ENCODE measurements around the gene C3orf70. TPM values are rescaled to one million over a fixed set of nuclear protein-coding genes. Genes with fewer than 3 reads are reported as not detected.
A peak's percentile ranks its signal among the peaks of the same experiment; 100 is the strongest.

C3orf70 gene, protein sequence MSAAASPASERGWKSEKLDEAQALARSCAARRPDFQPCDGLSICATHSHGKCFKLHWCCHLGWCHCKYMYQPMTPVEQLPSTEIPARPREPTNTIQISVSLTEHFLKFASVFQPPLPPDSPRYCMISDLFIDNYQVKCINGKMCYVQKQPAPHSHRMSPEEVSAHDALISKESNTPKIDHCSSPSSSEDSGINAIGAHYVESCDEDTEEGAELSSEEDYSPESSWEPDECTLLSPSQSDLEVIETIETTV
- not detected in 2 replicates for total RNA-seq (2014; rRNA removed; shearing (Covaris generic); ENCODE audit: low replicate concordance)

DNA sequence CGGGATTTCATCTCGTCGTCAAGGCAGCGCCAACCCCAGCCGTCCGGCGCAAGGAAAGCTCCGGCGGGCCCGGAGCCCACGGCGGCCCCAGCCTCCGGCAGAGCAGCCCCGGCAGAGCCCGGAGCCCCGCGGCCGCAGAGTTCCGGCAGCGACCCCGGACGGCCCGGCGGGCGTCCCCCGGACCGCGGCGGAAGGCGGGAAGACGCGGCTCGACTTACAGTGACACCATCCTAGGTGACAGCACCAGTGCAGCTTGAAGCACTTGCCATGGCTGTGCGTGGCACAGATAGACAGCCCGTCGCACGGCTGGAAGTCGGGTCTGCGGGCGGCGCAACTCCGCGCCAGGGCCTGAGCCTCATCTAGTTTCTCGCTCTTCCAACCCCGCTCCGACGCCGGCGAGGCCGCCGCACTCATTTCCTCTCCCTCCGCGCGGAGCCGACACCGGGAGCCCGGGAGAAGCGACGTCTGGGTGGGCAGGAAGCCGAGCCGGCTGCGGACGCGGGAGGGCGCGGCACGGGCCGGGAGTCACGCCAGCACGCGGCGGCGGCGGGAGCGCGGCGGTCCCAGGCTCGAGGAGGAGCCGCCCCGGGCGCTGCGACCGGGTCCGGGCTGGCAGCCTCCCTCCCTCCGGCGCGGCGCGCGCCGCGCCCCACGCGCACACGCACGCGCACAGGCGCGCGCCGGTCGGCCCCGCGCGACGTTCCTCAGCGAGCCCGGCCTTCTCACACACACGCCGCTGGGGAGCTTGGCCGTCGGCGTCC, at the start of gene C3orf70:
Gene C3orf70 (minus strand): TSS at position 651 of the 761 bp plus-strand sequence. CDS start 237 bp downstream, at position 414.
- in situ Hi-C loops (cut with HindIII; ENCODE audit: low pct_unique_long_range_greater_than_20kb, low sequenced_read_pairs), result no loop called here
- peak; percentile 30 for DNase-seq (ENCODE audit: low read depth)

DNA sequence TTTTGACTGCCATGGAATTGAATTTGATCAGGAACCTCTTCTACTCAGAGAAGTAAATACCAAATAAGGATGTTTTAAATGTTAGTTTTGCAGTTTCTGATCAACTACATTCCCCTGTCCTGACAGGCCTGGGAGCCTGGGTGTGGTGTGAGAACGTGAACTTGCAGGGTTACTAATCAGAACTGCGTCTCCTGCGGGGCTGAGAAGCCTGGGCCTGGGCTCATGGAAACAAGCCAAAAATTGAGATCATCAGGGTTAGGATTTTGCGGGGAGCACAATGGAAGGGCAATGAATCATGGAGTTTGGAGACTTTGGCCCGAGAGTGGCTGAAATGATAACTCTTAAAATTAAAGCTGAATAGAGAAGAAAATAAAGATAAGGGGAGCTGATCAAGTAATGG, 47.8 kb upstream of the C3orf70 start:
- in situ Hi-C loops (cut with HindIII; ENCODE audit: low pct_unique_long_range_greater_than_20kb, low sequenced_read_pairs), result no loop called here
- no peak for DNase-seq (ENCODE audit: low read depth)

DNA sequence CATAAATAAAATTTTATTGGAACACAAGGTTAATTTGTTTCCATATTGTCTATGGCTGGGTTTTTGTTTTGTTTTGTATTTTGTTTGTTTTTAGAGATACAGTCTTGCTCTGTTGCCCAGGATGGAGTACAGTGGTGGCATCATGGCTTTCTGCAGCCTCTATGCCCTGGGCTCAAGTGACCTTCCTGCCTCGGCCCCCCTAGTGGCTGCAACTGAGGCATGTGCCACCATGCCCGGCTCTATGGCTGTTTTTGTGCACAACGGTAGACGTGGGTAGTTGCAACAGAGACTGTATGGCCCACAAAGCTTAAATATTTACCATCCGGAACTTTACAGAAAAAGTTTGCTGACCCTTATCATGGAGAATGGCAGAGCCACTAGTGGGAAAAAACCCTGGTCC, 46.8 kb upstream of the C3orf70 start:
- in situ Hi-C loops (cut with HindIII; ENCODE audit: low pct_unique_long_range_greater_than_20kb, low sequenced_read_pairs), result no loop called here
- no peak for DNase-seq (ENCODE audit: low read depth)

DNA sequence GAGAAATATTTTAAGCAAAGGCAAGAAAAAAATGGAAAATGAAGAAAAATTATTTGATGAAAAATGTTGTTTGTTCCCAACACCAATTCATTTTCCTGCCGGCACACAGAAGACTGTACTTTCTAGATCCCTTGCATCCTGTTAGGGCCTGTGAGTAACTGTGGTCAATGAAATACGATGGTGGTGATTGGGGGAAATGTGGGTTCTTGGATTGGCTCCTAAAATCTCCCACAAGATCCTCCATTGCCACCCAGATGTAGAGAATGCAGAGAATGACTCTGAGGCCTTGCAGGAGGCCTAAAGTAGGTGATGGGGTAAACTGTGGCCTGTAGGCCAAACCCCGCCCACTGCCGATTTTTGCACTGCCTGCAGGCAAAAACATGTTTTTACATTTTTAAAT, 46.3 kb upstream of the C3orf70 start:
- in situ Hi-C loops (cut with HindIII; ENCODE audit: low pct_unique_long_range_greater_than_20kb, low sequenced_read_pairs), result no loop called here
- DNase-seq (ENCODE audit: low read depth), result no peak

DNA sequence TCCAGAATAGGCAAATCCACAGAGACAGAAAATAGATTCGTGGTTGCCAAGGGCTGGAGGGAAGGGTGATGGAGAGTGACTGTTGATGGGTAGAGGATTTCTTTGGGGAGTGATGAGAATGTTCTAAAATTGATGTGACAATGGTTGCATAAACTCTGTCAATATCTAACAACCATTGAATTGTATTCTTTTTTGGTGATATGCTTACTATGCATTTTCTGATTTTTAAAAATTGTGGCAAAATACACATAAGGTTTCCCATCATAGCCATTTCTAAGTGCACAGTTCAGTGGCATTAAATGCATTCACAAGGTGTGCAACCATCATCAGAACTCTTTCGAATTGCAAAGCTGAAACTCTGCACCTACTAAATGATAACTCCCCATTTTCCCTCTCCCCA, 44.2 kb upstream of the C3orf70 start:
- no peak for DNase-seq (ENCODE audit: low read depth)
- in situ Hi-C loops (cut with HindIII; ENCODE audit: low pct_unique_long_range_greater_than_20kb, low sequenced_read_pairs), result no loop called here

DNA sequence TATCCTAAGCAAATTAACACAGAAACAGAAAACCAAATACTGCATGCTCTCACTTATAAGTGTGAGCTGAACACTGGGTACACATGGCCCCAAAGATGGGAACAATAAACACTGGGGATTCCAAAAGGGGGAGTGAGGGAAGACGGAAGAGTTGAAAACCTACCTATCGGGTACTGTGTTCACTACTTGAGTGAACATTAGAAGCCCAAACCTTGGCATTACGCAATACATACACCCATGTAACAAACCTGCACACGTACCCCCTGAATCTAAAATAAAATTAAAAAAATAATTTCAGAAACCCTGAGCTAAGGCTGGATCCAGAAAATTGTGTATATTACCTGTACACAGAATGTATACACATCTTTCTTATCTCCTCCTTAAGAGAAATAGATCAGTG, 42.8 kb upstream of the C3orf70 start:
- in situ Hi-C loops (cut with HindIII; ENCODE audit: low pct_unique_long_range_greater_than_20kb, low sequenced_read_pairs), result no loop called here

DNA sequence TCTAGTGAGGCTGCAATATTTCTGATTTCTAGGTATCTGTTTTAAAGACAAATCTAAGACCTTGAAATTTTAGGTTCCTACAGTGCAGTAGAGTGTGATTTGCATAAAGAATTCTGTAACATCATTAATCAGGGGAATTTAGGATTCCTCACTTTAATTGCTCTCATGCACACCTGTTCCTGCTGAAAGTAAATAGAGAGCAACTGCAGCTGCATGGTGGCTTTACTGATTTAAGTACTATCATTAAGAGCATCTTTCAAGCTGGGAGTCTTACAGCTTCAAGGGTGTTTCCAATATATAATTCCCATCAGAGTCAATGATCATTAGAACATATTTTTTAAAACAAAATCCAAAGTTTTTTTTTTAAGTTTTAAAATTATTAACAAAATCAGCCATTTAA, 36.0 kb upstream of the C3orf70 start:
- DNase-seq (ENCODE audit: low read depth), result no peak
- in situ Hi-C loops (cut with HindIII; ENCODE audit: low pct_unique_long_range_greater_than_20kb, low sequenced_read_pairs), result no loop called here

More for the DNA sequence above, 42.8 kb upstream of the C3orf70 start:
- DNase-seq (ENCODE audit: low read depth), result no peak

DNA sequence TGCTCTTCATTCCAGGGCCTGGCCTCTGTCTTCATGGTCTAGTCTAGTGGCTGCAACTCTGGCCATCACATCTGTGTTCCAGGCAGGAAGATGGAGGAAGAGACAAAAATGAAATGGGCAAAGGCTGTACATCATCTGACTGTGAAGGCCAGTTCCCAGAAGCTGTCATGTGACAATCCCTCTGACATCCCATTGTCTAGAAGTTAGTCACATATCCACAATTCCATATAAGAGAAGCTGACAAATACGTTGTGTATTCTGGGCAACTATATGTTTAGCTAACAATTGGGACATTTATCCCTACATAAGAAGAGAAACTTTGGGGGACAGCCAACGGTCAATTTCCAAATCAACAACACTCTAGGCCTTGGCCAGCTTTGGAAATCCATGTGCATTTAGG, 34.5 kb upstream of the C3orf70 start:
- DNase-seq (ENCODE audit: low read depth), result no peak
- in situ Hi-C loops (cut with HindIII; ENCODE audit: low pct_unique_long_range_greater_than_20kb, low sequenced_read_pairs), result no loop called here

DNA sequence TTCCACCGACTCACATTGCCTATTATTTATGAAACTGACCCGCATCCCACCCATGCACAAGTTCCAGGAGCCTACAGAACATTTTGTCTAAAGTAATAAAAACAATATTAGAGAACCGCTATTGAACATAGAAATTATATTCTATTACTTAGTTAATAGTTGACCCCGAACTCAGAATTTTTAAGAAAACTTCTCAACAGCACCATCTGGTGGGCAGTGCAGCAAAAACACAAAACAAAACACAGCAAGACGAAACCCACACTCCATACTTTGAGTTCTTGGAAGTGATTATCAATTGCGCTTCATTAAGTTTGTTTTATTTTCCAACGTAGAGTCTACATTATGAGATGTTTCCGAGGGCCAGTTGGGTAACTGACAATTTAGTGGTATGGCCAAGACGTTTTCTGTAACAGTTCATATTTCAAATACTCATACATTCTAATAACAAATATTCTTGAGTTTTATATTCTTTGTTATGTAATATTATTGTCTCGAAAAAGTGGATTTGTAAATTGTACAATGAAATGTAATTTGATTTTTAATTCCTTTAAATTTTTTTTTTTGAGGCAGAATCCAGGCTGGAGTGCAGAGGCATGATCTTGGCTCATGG, 24.0 kb upstream of the C3orf70 start:
- DNase-seq (ENCODE audit: low read depth), result no peak
- in situ Hi-C loops (cut with HindIII; ENCODE audit: low pct_unique_long_range_greater_than_20kb, low sequenced_read_pairs), result no loop called here

DNA sequence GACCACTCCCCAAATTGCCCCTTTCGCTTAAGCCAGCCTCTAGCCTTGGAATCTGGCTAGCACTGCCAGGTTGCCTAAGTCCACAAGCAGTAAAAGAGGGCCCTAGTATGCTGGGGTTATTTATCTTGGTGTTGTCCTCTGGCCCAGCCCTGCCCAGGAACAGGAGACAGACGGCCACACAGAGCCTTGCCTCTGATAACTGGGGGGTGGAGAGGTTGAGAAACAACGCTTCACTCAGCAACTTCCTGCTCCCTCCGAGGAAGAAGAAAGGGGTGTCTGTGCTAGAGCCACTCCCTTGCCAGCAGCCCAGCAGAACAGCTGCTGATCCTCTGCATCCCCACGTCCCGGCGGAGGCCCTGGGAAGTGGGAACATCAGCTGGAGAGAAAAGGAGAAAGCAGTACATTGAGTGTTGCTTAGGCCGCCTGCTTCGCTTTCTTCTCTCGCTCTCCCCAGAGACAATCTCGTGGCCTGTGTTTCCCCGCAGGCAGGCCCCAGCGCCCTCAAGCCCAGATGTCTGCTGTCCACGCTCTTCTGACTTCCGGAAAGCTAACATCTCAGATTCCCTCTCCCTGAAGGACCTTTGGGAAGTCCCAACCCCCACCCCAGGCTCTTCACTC, 22.6 kb upstream of the C3orf70 start:
- in situ Hi-C loops (cut with HindIII; ENCODE audit: low pct_unique_long_range_greater_than_20kb, low sequenced_read_pairs), result no loop called here
- DNase-seq (ENCODE audit: low read depth), result no peak

DNA sequence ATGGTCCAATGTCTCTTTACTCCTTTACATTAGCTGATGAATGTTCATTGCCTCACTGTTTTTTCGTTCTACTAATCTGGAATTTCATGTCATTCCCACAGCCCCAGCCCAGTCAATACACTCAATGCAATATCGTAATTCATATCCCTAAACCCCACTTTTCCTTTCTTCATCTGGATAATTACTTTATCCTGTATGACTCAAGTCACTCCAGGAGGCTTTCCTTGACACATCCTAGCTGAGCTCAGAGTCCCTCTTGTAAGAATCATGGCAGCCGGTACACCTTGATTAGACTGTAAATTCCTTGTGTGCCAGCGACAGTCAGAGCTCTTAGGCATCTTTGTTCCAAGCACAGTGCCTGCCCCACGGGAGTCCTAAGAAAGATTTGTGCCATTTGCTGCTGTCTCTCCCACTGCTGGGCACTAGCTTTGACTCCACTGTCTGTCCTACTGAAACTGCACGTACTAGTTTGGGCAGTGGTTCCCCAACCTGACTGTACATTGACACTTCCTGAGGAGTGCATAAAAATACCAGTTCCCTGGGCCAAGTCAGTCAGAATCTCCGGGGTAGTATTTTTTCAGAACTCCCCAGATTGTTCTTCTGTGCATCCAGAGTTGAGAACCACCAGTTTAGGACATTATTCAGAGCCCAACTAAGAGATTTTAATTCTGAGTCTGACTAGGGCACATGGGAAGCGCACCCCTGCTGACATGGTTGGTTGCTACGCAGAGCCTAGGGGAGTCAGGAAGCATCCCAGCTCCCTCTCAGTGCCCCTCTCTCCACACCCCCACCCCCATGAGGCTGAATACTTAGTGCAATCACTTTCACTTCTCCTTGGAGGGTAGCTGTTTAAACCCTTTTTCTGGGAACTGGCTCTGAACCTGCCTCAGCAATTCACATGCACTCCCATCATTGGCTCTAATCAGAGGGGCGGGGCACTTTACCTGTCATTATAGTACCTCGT, 19.5 kb upstream of the C3orf70 start:
- in situ Hi-C loops (cut with HindIII; ENCODE audit: low pct_unique_long_range_greater_than_20kb, low sequenced_read_pairs), result no loop called here
- DNase-seq (ENCODE audit: low read depth), result no peak

DNA sequence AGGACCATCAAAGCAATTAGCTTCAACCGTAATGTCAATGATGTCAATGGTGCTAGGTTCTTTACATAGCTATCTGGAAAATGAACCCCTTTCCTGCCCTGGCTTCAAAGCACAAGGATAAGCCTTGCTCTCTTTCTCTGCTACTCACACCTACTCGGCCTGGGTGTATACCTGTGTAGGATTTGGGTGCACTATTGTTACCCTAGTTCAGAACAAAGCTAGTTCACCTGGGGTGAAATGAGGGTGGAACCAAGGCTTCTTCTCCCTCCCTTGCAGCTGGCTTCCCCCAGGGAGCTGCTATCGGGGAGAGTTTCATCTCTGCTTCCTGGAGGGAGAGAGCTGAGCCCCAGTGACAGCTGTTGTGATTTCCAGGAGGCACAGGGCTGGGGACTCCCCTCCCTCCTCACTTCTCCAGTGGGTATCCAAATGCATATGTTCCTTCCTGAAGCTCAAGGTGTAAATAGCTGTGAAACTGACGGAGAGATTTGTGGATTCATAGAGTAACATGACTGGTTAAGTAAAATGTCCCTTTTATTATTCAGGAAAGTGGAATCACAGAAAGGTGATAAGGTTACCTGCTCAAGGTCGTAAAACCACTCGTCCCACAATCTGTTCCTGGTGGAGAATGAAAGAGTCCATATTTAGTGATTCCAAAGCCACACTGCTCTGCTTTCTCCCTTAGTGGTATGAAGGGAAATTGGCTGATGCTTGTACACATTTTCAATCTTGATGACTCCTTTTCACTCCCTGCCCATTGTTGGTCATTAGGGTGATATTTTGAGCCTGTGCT, 11.8 kb upstream of the C3orf70 start:
- in situ Hi-C loops (cut with HindIII; ENCODE audit: low pct_unique_long_range_greater_than_20kb, low sequenced_read_pairs), result no loop called here
- DNase-seq (ENCODE audit: low read depth), result no peak

DNA sequence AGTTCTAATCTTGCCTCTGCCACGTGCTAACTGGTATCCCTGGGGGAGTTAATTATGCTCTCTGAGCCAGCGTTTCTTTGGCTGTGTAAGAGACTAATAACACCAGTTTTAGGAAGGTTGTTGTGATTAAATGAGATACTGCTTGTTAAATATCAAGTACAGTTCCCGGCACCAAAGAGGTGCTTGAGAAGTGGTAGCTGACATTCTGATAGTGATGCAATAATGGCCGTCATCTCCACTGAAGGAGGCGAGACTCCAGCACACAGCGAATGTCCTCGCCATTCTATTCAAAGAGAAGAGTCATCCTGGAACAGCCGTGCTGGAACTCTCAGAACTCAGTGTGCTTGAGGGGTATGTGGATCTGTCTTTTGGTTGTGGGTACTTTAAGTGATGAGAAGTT, 9.8 kb upstream of the C3orf70 start:
- in situ Hi-C loops (cut with HindIII; ENCODE audit: low pct_unique_long_range_greater_than_20kb, low sequenced_read_pairs), result no loop called here
- DNase-seq (ENCODE audit: low read depth), result no peak

DNA sequence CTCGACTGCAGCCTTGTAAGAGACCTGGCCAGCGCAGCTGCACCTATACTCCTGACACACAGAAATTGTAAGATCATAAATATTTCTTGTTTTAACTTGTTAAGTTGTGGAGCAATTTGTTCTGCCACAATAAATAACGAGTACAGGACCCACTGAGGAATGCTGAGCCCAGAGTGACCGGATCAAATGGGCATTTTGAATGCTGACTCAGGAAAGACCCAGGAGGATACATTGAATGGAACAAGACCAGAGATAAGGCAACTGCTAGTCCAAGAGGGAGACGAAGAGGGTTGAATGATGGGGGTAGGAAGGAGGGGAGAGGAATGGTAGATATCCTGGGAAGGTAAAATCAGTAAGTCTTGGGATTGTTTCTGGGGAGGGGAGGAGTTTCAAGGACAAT, 8.9 kb upstream of the C3orf70 start:
- DNase-seq (ENCODE audit: low read depth), result no peak
- in situ Hi-C loops (cut with HindIII; ENCODE audit: low pct_unique_long_range_greater_than_20kb, low sequenced_read_pairs), result no loop called here

DNA sequence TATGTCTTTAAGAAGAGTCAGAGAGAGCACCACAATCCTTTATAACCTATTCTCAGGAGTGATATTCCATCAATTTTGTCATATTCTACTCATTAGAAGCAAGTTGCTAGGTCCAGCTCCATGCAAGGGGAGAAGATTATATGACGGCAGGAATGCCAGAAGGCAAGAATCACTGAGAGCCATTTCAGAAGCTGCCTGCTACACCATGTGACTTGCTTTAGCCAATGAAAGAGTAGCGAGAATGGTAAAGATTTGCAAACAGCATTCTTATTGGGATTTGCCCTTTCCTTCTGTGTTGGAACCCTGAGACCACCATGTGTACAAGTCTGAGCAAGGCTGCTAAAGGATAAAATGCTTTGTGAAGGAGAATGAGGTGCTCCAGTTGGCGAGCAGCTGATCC, 4.5 kb upstream of the C3orf70 start:
- in situ Hi-C loops (cut with HindIII; ENCODE audit: low pct_unique_long_range_greater_than_20kb, low sequenced_read_pairs), result no loop called here
- DNase-seq (ENCODE audit: low read depth), result no peak

DNA sequence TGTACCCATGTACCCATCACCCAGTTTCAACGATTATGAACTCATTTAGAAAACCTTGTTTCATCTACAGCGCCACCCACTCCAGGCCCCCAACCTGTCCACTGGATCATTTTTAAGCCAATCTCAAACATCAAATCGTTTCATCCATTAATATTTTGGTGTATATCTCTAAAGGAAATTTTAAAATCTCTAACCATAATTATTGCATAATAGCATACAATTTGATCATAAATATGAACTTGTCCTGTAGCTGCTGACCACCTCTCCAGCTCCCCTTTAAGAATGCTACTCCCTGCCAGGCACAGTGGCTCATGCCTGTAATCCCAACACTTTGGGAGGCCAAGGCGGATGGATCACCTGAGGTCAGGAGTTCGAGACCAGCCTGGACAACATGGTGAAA, 2.8 kb upstream of the C3orf70 start:
- in situ Hi-C loops (cut with HindIII; ENCODE audit: low pct_unique_long_range_greater_than_20kb, low sequenced_read_pairs), result no loop called here
- DNase-seq (ENCODE audit: low read depth), result no peak

DNA sequence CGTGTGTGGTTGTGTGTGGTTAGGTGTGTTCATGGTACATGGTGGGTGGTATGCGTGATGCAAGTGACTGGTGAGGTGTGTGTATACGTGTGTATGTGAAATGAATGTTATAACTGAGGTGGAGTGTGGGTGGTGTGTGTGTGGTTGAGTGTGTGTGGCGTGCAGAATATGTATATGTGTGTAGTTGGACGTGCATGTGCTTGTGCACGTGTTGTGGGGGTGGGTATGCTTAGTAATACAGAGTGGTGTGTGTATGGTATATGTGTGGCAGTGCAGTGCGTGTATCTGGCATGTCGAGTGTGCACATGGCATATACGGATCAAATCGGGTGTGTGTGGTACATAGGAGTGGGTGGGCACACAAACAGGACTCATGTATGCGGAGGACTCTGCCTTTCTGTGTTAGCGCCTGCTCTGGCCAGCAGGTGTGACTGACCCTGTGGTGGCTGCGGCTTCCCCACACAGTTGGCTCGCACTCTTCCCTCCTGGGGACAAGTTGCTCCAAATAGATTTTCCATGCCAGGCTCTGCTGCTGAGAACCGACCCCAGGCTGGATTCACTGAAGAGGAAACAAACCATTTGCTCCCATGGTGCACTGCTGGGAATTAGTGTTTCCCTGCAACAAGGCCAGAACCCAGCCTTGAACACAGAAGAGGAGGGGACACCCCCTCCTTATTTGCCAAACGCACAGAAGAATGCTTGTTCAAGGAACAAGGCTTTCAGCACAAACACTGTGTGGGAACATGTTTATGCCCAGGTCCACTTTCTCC, 1.2 kb upstream of the C3orf70 start:
- no peak for DNase-seq (ENCODE audit: low read depth)
- in situ Hi-C loops (cut with HindIII; ENCODE audit: low pct_unique_long_range_greater_than_20kb, low sequenced_read_pairs), result no loop called here
